Left ventricle myocardium inferior (tissue), 1 donor: ENCODE measurements around the gene TMEM40. TPM values are rescaled to one million over a fixed set of nuclear protein-coding genes. Genes with fewer than 3 reads are reported as not detected.

Experiments used
- DNase-seq: peaks from one replicate; pipeline ENCODE4 v3.0.0-alpha.2; 2020
- H3K27ac ChIP-seq: fragments of 200-600 bp; replicated peaks from 2 replicates; pipeline ENCODE4 v1.8.0; 2021
- H3K27me3 ChIP-seq: fragments of 200-600 bp; 2 replicates; pipeline ENCODE4 v1.8.0; 2021; ENCODE audit warnings: low read depth
- H3K36me3 ChIP-seq: fragments of 200-600 bp; 2 replicates; pipeline ENCODE4 v1.8.0; 2021
- H3K4me1 ChIP-seq: fragments of 200-600 bp; 2 replicates; pipeline ENCODE4 v1.8.0; 2021
- H3K4me3 ChIP-seq: fragments of 200-600 bp; 2 replicates; pipeline ENCODE4 v1.8.0; 2021; ENCODE audit warnings: mild to moderate bottlenecking, moderate library complexity
- H3K9me3 ChIP-seq: fragments of 200-600 bp; replicated peaks from 2 replicates; pipeline ENCODE4 v1.8.0; 2021
- intact Hi-C: fragments of 100-400 bp; cut with micrococcal nuclease; formaldehyde crosslinking; loops from one replicate; pipeline ENCODE4 v1.11.0; 2022
- total RNA-seq: library from RNA; stranded (reverse); fragmentation: NEBNext Ultra II Directional; extraction: Animal tissue kit (Norgen Biotek cat#: 25700); gene quantifications from one replicate; pipeline ENCODE4 v1.2.1, GENCODE V29; 2021
- TF ChIP-seq, protein P1 (sequence below): fragments of 200-600 bp; IDR thresholded peaks from 2 replicates; pipeline ENCODE4 v1.8.0; 2021; ENCODE audit warnings: antibody characterized with exemption, mild to moderate bottlenecking, borderline replicate concordance
- donor health status: DM: no; HTN: yes; CAD: no; lungs with severe emphysema.

Gene TMEM40
- total RNA-seq, 1 donor from 2014 or later: 4.5 TPM

DNA sequence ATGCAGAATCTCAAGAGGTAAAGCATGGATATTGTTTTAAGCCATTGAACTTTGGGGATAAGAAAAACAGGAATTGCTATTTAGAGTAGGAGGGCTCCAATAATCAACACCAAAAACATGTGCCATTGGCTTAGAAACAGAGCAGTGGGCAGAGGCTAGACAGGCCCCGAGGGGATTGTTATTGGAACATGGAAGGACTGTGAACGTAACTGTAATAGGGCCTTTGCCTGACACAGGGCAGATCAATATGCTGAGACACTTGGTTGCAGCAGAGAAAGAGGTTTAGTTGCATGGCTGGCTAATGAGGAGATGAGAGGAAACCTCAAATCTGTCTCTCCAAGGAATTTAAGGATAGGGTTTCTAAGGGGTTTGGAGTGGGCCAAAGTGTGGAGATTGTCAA is 58.3 kb downstream of the TMEM40 start:
- no peak overlapping the region for H3K27ac ChIP-seq
- H3K27me3 ChIP-seq: no peaks in the 10 kb centered on the region
- H3K4me1 ChIP-seq: peaks cover 8% of the 10 kb centered on the region
- intact Hi-C loops: no loop called here
- H3K4me3 ChIP-seq: no peak overlapping the region
- TF ChIP-seq, protein P1, sequence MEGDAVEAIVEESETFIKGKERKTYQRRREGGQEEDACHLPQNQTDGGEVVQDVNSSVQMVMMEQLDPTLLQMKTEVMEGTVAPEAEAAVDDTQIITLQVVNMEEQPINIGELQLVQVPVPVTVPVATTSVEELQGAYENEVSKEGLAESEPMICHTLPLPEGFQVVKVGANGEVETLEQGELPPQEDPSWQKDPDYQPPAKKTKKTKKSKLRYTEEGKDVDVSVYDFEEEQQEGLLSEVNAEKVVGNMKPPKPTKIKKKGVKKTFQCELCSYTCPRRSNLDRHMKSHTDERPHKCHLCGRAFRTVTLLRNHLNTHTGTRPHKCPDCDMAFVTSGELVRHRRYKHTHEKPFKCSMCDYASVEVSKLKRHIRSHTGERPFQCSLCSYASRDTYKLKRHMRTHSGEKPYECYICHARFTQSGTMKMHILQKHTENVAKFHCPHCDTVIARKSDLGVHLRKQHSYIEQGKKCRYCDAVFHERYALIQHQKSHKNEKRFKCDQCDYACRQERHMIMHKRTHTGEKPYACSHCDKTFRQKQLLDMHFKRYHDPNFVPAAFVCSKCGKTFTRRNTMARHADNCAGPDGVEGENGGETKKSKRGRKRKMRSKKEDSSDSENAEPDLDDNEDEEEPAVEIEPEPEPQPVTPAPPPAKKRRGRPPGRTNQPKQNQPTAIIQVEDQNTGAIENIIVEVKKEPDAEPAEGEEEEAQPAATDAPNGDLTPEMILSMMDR: no peak
- H3K9me3 ChIP-seq: no peaks in the 10 kb centered on the region
- DNase-seq: no peak
- H3K36me3 ChIP-seq: no peaks in the 10 kb centered on the region

DNA sequence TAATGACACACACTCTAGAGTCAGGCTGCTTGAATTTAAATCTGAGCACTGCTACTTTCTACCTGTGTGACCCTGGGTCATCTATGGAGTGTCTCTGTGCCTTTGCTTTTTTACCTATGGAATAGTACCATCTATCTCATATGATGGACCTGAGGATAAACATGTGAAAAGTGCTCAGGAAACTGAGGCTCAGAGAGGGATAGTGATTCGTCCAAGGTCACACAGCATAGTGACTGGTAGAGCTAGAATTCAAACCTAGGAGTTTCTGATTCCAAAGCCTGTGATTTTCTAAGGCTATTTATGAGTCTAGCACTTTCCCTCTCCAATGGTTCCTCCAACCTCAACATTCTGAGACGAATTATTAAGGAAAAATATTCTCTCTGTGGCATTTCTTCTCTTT is 63.1 kb downstream of the TMEM40 start:
- H3K9me3 ChIP-seq: no peaks in the 10 kb centered on the region
- TF ChIP-seq, protein P1: no peak

DNA sequence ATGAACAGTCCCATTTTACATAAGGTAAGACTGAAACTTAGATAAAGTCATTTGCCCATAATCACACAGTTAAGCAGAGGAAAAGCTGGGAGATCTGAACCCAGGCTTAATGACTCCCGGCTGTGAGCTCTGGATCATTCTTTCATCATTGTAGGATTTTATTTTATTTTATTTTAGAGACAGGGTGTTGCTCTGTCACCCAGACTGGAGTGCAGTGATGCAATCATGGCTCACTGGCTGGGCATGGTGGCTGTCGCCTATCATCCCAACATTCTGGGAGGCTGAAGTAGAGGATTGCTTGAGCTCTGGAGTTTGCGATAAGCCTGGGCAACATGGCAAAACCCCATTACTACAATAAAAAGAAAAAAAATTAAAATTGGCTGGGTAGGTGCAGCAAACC is 63.9 kb downstream of the TMEM40 start:
- Histone ChIP-seq H3K4me1 (peaks cover 4% of the 10 kb centered on the region), H3K27ac (peak overlapping the region; percentile 90), H3K27me3 (no peaks in the 10 kb centered on the region), H3K9me3 (no peaks in the 10 kb centered on the region), H3K4me3 (no peak overlapping the region), H3K36me3 (no peaks in the 10 kb centered on the region)
- TF ChIP-seq, protein P1: no peak
- intact Hi-C loops: no loop called here
- DNase-seq: no peak

More for the DNA sequence above, 63.1 kb downstream of the TMEM40 start:
- DNase-seq: no peak
- Histone ChIP-seq H3K36me3 (no peaks in the 10 kb centered on the region), H3K27ac (no peak overlapping the region), H3K27me3 (no peaks in the 10 kb centered on the region), H3K4me3 (no peak overlapping the region), H3K4me1 (peaks cover 4% of the 10 kb centered on the region)
- intact Hi-C loops: no loop called here

DNA sequence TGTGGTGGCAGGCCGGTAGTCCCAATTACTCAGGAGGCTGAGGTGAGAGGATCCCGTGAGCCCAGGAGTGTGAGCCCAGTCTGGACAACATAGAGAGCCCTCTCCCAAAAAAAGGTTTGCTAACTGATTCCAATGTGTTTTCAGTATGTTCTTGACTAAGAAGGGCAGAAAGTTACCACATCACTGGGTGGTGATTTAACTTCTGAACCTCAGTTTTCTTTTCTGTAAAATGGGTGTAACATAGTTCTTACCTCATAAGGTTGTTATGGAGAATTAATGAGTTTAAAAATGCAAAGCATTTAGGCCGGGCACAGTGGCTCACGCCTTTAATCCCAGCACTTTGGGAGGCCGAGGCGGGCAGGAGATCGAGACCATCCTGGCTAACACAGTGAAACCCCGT is 66.6 kb downstream of the TMEM40 start:
- TF ChIP-seq, protein P1: no peak
- no peaks in the 10 kb centered on the region for H3K36me3 ChIP-seq
- H3K27me3 ChIP-seq: no peaks in the 10 kb centered on the region
- intact Hi-C loops: no loop called here
- no peak overlapping the region for H3K4me3 ChIP-seq
- DNase-seq: no peak
- peak overlapping the region; percentile 61 for H3K27ac ChIP-seq
- H3K9me3 ChIP-seq: no peaks in the 10 kb centered on the region
- peaks cover 4% of the 10 kb centered on the region for H3K4me1 ChIP-seq

DNA sequence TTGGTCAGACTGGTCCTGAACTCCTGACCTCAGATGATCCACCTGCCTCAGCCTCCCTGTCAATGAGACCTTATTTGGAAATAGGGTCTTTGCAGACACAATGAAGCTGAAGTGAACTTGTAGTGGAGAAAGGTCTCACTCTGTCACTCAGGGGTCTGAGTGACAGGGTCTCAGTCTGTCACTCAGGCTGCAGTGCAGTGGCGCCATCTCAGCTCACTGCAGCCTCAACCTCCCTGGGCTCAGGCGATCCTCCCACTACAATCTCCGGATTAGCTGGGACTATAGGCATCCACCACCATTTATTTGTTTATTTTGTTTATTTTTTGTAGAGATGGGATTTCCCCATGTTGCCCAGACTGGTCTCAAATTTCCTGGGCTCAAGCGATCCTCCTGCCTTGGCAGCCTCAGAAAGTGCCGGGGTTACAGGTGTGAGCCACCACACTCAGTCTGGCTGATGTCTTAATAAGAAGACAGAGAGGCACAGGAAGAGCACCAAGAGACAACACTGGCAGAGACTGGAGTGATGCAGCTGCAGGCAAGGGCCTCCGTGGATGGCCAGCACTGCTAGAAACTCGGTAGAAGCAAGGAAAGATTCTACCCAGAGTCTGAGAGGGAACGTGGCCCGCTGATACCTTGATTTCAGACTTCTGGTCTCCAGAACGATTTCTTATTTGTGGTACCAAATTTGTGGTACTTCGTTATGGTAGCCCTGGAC is 68.9 kb downstream of the TMEM40 start:
- intact Hi-C loops: no loop called here
- DNase-seq: no peak
- H3K36me3 ChIP-seq: no peaks in the 10 kb centered on the region
- no peak overlapping the region for H3K4me3 ChIP-seq
- H3K27me3 ChIP-seq: no peaks in the 10 kb centered on the region
- no peaks in the 10 kb centered on the region for H3K9me3 ChIP-seq
- H3K4me1 ChIP-seq: peaks cover 2% of the 10 kb centered on the region
- peak overlapping the region; percentile 23 for H3K27ac ChIP-seq
- TF ChIP-seq, protein P1: no peak
